Endodermal cell (in vitro differentiated cells): ENCODE data around the gene CNTNAP5. TPM values are rescaled to one million over a fixed set of nuclear protein-coding genes. Genes with fewer than 3 reads are reported as not detected.

Source experiments
- DNase-seq: peaks from one replicate; pipeline ENCODE4 v3.0.0-alpha.2; 2017
- H3K27ac ChIP-seq: 2 replicates; pipeline ENCODE4 v1.5.1; 2013; ENCODE audit warnings: mild to moderate bottlenecking, low read depth, low read length, moderate library complexity
- H3K27me3 ChIP-seq: 2 replicates; pipeline ENCODE4 v1.6.1; 2013; ENCODE audit warnings: mild to moderate bottlenecking, low read length, moderate library complexity; ENCODE audit not compliant: insufficient read depth, control insufficient read depth, poor library complexity, severe bottlenecking
- H3K36me3 ChIP-seq: 2 replicates; pipeline ENCODE4 v1.7.0; 2013; ENCODE audit warnings: mild to moderate bottlenecking, low read length, moderate library complexity; ENCODE audit not compliant: control insufficient read depth, insufficient read depth
- H3K4me1 ChIP-seq: one replicate; pipeline ENCODE4 v1.7.0; 2013; ENCODE audit warnings: low read length; ENCODE audit not compliant: control insufficient read depth, insufficient read depth
- H3K4me3 ChIP-seq: 2 replicates; pipeline ENCODE4 v1.5.1; 2013; ENCODE audit warnings: mild to moderate bottlenecking, low read length, moderate library complexity
- H3K9ac ChIP-seq: 2 replicates; pipeline ENCODE4 v1.6.1; 2013; ENCODE audit warnings: mild to moderate bottlenecking, low read length, moderate library complexity; ENCODE audit not compliant: poor library complexity, severe bottlenecking; ENCODE audit errors: extremely low read depth
- H3K9me3 ChIP-seq: 2 replicates; pipeline ENCODE4 v1.6.1; 2013; ENCODE audit warnings: mild to moderate bottlenecking, low read length, moderate library complexity; ENCODE audit not compliant: control insufficient read depth
- H3K27ac Mint-ChIP-seq: 2 replicates; pipeline ENCODE4 v1.8.0; 2020; ENCODE audit warnings: mixed read lengths
- H3K27me3 Mint-ChIP-seq: 2 replicates; pipeline ENCODE4 v1.8.0; 2021; ENCODE audit warnings: mild to moderate bottlenecking, mixed read lengths; ENCODE audit not compliant: insufficient read depth
- H3K36me3 Mint-ChIP-seq: 2 replicates; pipeline ENCODE4 v1.8.0; 2020; ENCODE audit warnings: low read depth, mixed read lengths
- H3K4me1 Mint-ChIP-seq: 2 replicates; pipeline ENCODE4 v1.8.0; 2020; ENCODE audit warnings: mixed read lengths
- H3K4me3 Mint-ChIP-seq: 2 replicates; pipeline ENCODE4 v1.8.0; 2020; ENCODE audit warnings: mild to moderate bottlenecking, moderate library complexity, mixed read lengths
- H3K9me3 Mint-ChIP-seq: 2 replicates; pipeline ENCODE4 v1.8.0; 2020; ENCODE audit warnings: mild to moderate bottlenecking, mixed read lengths
- CTCF ChIP-seq: fragments of 200-600 bp; sonication (generic); conservative IDR thresholded peaks from 2 replicates; pipeline ENCODE4 v1.5.0; 2021; ENCODE audit warnings: antibody characterized with exemption, mild to moderate bottlenecking
- whole genome bisulfite sequencing, 2 experiments: methylation state at CpG; one replicate each; pipeline versions ENCODE4 v1.1.5 to v1.1.7; 2013; ENCODE audit warnings: missing lambda C conversion rate in 2 of 2, mixed read lengths in 1 of 2; ENCODE audit not compliant: insufficient coverage in 1 of 2, insufficient read length in 1 of 2; 5-methylcytosine and 5-hydroxymethylcytosine counted together
- total RNA-seq, 2 donors: library from RNA; stranded (reverse); fragmentation: NEBNext Ultra II Directional in 1 of 2; extraction: Animal tissue kit (Norgen Biotek cat#: 25700) in 1 of 2; gene quantifications; 2 replicates in 1 of 2; 3 replicates in 1 of 2; pipeline ENCODE4 v1.2.1, GENCODE V29; 2021

Gene CNTNAP5
- total RNA-seq, 2 donors from 2014 or later = 0.70 to 4.4 TPM

- no peak for TF ChIP-seq CTCF
- no peak overlapping the region for H3K27ac Mint-ChIP-seq
- no peaks in the 10 kb centered on the region for H3K9me3 Mint-ChIP-seq
- H3K9me3 ChIP-seq = no peaks in the 10 kb centered on the region
- no peak overlapping the region for H3K9ac ChIP-seq
- H3K27me3 ChIP-seq = no peaks in the 10 kb centered on the region
- DNase-seq = no peak
- H3K36me3 ChIP-seq = no peaks in the 10 kb centered on the region
- no peak overlapping the region for H3K27ac ChIP-seq
- H3K4me3 Mint-ChIP-seq = no peak overlapping the region
- peaks cover 16% of the 10 kb centered on the region for H3K4me1 Mint-ChIP-seq
- H3K4me3 ChIP-seq = no peak overlapping the region
- H3K27me3 Mint-ChIP-seq = no peaks in the 10 kb centered on the region
- no peaks in the 10 kb centered on the region for H3K36me3 Mint-ChIP-seq
- no peaks in the 10 kb centered on the region for H3K4me1 ChIP-seq
These were observed 541.5 kb downstream of the CNTNAP5 start for GRCh38 chr2:124566518-124566970.

- no peak overlapping the region for H3K27ac ChIP-seq
- no peaks in the 10 kb centered on the region for H3K27me3 Mint-ChIP-seq
- no peaks in the 10 kb centered on the region for H3K36me3 Mint-ChIP-seq
- peaks cover 9% of the 10 kb centered on the region for H3K4me1 ChIP-seq
- no peak overlapping the region for H3K4me3 Mint-ChIP-seq
- no peaks in the 10 kb centered on the region for H3K9me3 Mint-ChIP-seq
- H3K9me3 ChIP-seq = no peaks in the 10 kb centered on the region
- H3K9ac ChIP-seq = no peak overlapping the region
- no peak overlapping the region for H3K4me3 ChIP-seq
- no peak overlapping the region for H3K27ac Mint-ChIP-seq
- TF ChIP-seq CTCF = no peak
- no peaks in the 10 kb centered on the region for H3K36me3 ChIP-seq
- no peaks in the 10 kb centered on the region for H3K27me3 ChIP-seq
- no peak for DNase-seq
- peaks cover 28% of the 10 kb centered on the region for H3K4me1 Mint-ChIP-seq
These were observed 545.8 kb downstream of the CNTNAP5 start for GRCh38 chr2:124570872-124571271.

GRCh38 chr2:124571836-124572235 is 546.7 kb downstream of the CNTNAP5 start:
- no peaks in the 10 kb centered on the region for H3K27me3 ChIP-seq
- Mint-ChIP-seq H3K27me3 (no peaks in the 10 kb centered on the region), H3K4me1 (peaks cover 22% of the 10 kb centered on the region), H3K9me3 (no peaks in the 10 kb centered on the region), H3K4me3 (no peak overlapping the region), H3K27ac (no peak overlapping the region), H3K36me3 (no peaks in the 10 kb centered on the region)
- 80 to 87% methylated on average over 1 to 3 of the region's 3 CpGs for WGBS, 2 experiments
- peaks cover 9% of the 10 kb centered on the region for H3K4me1 ChIP-seq
- no peak for TF ChIP-seq CTCF
- no peak overlapping the region for H3K9ac ChIP-seq
- H3K36me3 ChIP-seq = no peaks in the 10 kb centered on the region
- no peak overlapping the region for H3K4me3 ChIP-seq
- H3K9me3 ChIP-seq = no peaks in the 10 kb centered on the region
- no peak for DNase-seq
- H3K27ac ChIP-seq = no peak overlapping the region
